Stimulated activated CD8-positive, alpha-beta memory T cell treated with anti-CD3 and anti-CD28 coated beads, Interleukin-15, amount 100 ng/mL, for 4 hours (primary cell): ENCODE measurements around the gene CLPTM1L.
"Not testable (repeated sequence)": the region's sequence is repeated elsewhere in the genome, so short reads cannot be mapped to it uniquely, and the experiment has no call there.

ENCODE experiments used
- DNase-seq, 2 donors: peaks; one replicate each; pipeline ENCODE4 v3.0.0-alpha.2; 2020; ENCODE audit warnings: low read depth in 2 of 2

The CLPTM1L gene

GRCh38 chr5:1339139-1339817, 5.6 kb downstream of the CLPTM1L start:
- DNase-seq, result not testable (repeated sequence)

- no peak for DNase-seq
Observed at GRCh38 chr5:1338506-1339070, 6.3 kb downstream of the CLPTM1L start.

GRCh38 chr5:1338196-1338490, 6.8 kb downstream of the CLPTM1L start:
- no peak for DNase-seq

- DNase-seq, result no peak
Observed at GRCh38 chr5:1337489-1338195, 7.3 kb downstream of the CLPTM1L start.

GRCh38 chr5:1336749-1337488, 8.0 kb downstream of the CLPTM1L start:
- DNase-seq, result no peak

GRCh38 chr5:1336106-1336561, 8.8 kb downstream of the CLPTM1L start:
- no peak for DNase-seq

- no peak for DNase-seq
Observed at GRCh38 chr5:1335540-1336095, 9.3 kb downstream of the CLPTM1L start.

GRCh38 chr5:1334831-1335539, 9.9 kb downstream of the CLPTM1L start:
- no peak for DNase-seq

- no peak for DNase-seq
Observed at GRCh38 chr5:1333986-1334385, 10.9 kb downstream of the CLPTM1L start.

- not testable (repeated sequence) for DNase-seq
Observed at GRCh38 chr5:1333286-1333685, 11.6 kb downstream of the CLPTM1L start.

- DNase-seq, result no peak
Observed at GRCh38 chr5:1332461-1333001, 12.4 kb downstream of the CLPTM1L start.

GRCh38 chr5:1331861-1332405, 13.0 kb downstream of the CLPTM1L start:
- DNase-seq, result no peak

- DNase-seq, result no peak
Observed at GRCh38 chr5:1330847-1331831, 13.8 kb downstream of the CLPTM1L start.

- no peak for DNase-seq
Observed at GRCh38 chr5:1330146-1330846, 14.6 kb downstream of the CLPTM1L start.

- no peak for DNase-seq
Observed at GRCh38 chr5:1329111-1329579, 15.8 kb downstream of the CLPTM1L start.

- DNase-seq, result not testable (repeated sequence)
Observed at GRCh38 chr5:1328237-1329110, 16.4 kb downstream of the CLPTM1L start.

- not testable (repeated sequence) for DNase-seq
Observed at GRCh38 chr5:1326901-1327756, 17.8 kb downstream of the CLPTM1L start.
